OCI-LY1 (cell line): Measurements from ENCODE around the gene KEL.

Source experiments
- CTCF ChIP-seq: fragments of 200-600 bp; sonication (generic), shearing (Covaris generic); IDR thresholded peaks from 2 replicates; pipeline ENCODE4 v1.5.1; 2017; ENCODE audit warnings: mild to moderate bottlenecking, antibody characterized with exemption, low read length, moderate library complexity, mixed read lengths
- EZH2 ChIP-seq: fragments of 200-600 bp; sonication (generic), shearing (Covaris generic); IDR thresholded peaks from 2 replicates; pipeline ENCODE4 v1.8.0; 2017; ENCODE audit warnings: borderline replicate concordance, mixed run types, mild to moderate bottlenecking, antibody characterized with exemption, low read length, moderate library complexity, mixed read lengths

- TF ChIP-seq CTCF = no peak
- TF ChIP-seq EZH2 = no peak
Measured at GRCh38 chr7:142959202-142959601, 3.0 kb downstream of the KEL start.
